CD14-positive monocyte (primary cell): ENCODE data around the gene XBP1. TPM values are rescaled to one million over a fixed set of nuclear protein-coding genes. Genes with fewer than 3 reads are reported as not detected.

Source experiments
- DNase-seq, 3 donors: peaks; one replicate each; pipeline ENCODE4 v3.0.0-alpha.2; 2011 to 2022
- H2AFZ ChIP-seq: 2 replicates; pipeline ENCODE4 v1.6.0; 2012; ENCODE audit warnings: mild to moderate bottlenecking, low read depth, low read length, inconsistent platforms; ENCODE audit not compliant: insufficient read depth, poor library complexity, severe bottlenecking
- H3K27ac ChIP-seq, 2 donors: 1 replicate in 1 of 2; 2 replicates in 1 of 2; pipeline ENCODE4 v1.5.1; 2012 to 2013; ENCODE audit warnings: low read length in 2 of 2, control low read depth in 1 of 2, inconsistent platforms in 1 of 2, low read depth in 1 of 2, mild to moderate bottlenecking in 1 of 2
- H3K27me3 ChIP-seq, 2 donors: one replicate each; pipeline versions ENCODE4 v1.6.0 to v1.6.1; 2011 to 2013; ENCODE audit warnings: low read length in 2 of 2; ENCODE audit not compliant: control insufficient read depth in 2 of 2, insufficient read depth in 2 of 2
- H3K36me3 ChIP-seq, 2 donors: replicated peaks in 1 of 2; 1 replicate in 1 of 2; 2 replicates in 1 of 2; pipeline versions ENCODE4 v1.5.1 to v1.6.1; 2012 to 2013; ENCODE audit warnings: low read length in 2 of 2, control low read depth in 1 of 2, inconsistent platforms in 1 of 2, mild to moderate bottlenecking in 1 of 2; ENCODE audit not compliant: insufficient read depth in 2 of 2, control insufficient read depth in 1 of 2
- H3K4me1 ChIP-seq, 2 donors: 1 replicate in 1 of 2; 2 replicates in 1 of 2; pipeline versions ENCODE4 v1.5.1 to v1.6.1; 2012 to 2013; ENCODE audit warnings: low read length in 2 of 2, control low read depth in 1 of 2, inconsistent platforms in 1 of 2, mild to moderate bottlenecking in 1 of 2, moderate library complexity in 1 of 2; ENCODE audit not compliant: insufficient read depth in 2 of 2, control insufficient read depth in 1 of 2
- H3K4me2 ChIP-seq: replicated peaks from 2 replicates; pipeline ENCODE3; 2012; ENCODE audit warnings: low read length, moderate library complexity, mild to moderate bottlenecking; ENCODE audit not compliant: poor library complexity, severe bottlenecking; ENCODE audit errors: extremely low read depth
- H3K4me3 ChIP-seq, 3 experiments: fragments of 200-600 bp in 1 of 3; sonication (generic) in 1 of 3; replicated peaks in 1 of 3; 1 replicate in 2 of 3; 2 replicates in 1 of 3; pipeline ENCODE4 v1.5.1; 2011 to 2013; ENCODE audit warnings: low read length in 3 of 3, mild to moderate bottlenecking in 3 of 3, control low read depth in 2 of 3, low read depth in 2 of 3, inconsistent platforms in 1 of 3, moderate library complexity in 1 of 3
- H3K79me2 ChIP-seq: 2 replicates; pipeline ENCODE4 v1.6.0; 2012; ENCODE audit warnings: mild to moderate bottlenecking, control low read depth, inconsistent platforms, low read length, moderate library complexity; ENCODE audit not compliant: insufficient read depth
- H3K9ac ChIP-seq: 2 replicates; pipeline ENCODE4 v1.6.0; 2017; ENCODE audit warnings: low read length, mild to moderate bottlenecking; ENCODE audit not compliant: insufficient read depth, poor library complexity, severe bottlenecking
- H3K9me3 ChIP-seq, 2 donors: replicated peaks in 1 of 2; 1 replicate in 1 of 2; 2 replicates in 1 of 2; pipeline versions ENCODE4 v1.5.1 to v1.6.1; 2012 to 2013; ENCODE audit warnings: low read length in 2 of 2, control low read depth in 1 of 2; ENCODE audit not compliant: control insufficient read depth in 1 of 2, insufficient read depth in 1 of 2
- H4K20me1 ChIP-seq: 2 replicates; pipeline ENCODE4 v1.6.0; 2012; ENCODE audit warnings: mild to moderate bottlenecking, low read length, control low read depth, moderate library complexity; ENCODE audit not compliant: insufficient read depth
- H3K27ac Mint-ChIP-seq, 7 donors: one replicate each; pipeline ENCODE4 v1.8.0; 2020; ENCODE audit warnings: mild to moderate bottlenecking in 7 of 7, mixed read lengths in 7 of 7, moderate library complexity in 6 of 7, inconsistent platforms in 2 of 7
- H3K27me3 Mint-ChIP-seq, 3 donors: one replicate each; pipeline ENCODE4 v1.8.0; 2021 to 2022; ENCODE audit warnings: low read depth in 3 of 3, mild to moderate bottlenecking in 3 of 3, mixed read lengths in 3 of 3, moderate library complexity in 3 of 3, inconsistent platforms in 1 of 3
- H3K36me3 Mint-ChIP-seq, 2 donors: one replicate each; pipeline ENCODE4 v1.8.0; 2020; ENCODE audit warnings: mixed read lengths in 2 of 2, inconsistent platforms in 1 of 2, mild to moderate bottlenecking in 1 of 2
- H3K4me1 Mint-ChIP-seq: one replicate; pipeline ENCODE4 v1.8.0; 2020; ENCODE audit warnings: mild to moderate bottlenecking, mixed read lengths
- H3K4me3 Mint-ChIP-seq, 2 donors: one replicate each; pipeline ENCODE4 v1.8.0; 2020; ENCODE audit warnings: mild to moderate bottlenecking in 2 of 2, mixed read lengths in 2 of 2, moderate library complexity in 1 of 2
- H3K9me3 Mint-ChIP-seq, 7 donors: one replicate each; pipeline ENCODE4 v1.8.0; 2020 to 2022; ENCODE audit warnings: mixed read lengths in 7 of 7, mild to moderate bottlenecking in 6 of 7, moderate library complexity in 6 of 7, inconsistent platforms in 2 of 7
- whole genome bisulfite sequencing: methylation state at CpG from one replicate; pipeline ENCODE4 v1.1.5; 2013; ENCODE audit warnings: missing lambda C conversion rate; ENCODE audit not compliant: insufficient coverage; 5-methylcytosine and 5-hydroxymethylcytosine counted together
- intact Hi-C, 2 donors: fragments of 100-400 bp; cut with micrococcal nuclease; formaldehyde crosslinking; loops; one replicate each; pipeline versions ENCODE4 v1.15.0 to v1.15.1; 2023
- polyA plus RNA-seq, 3 donors: library from polyadenylated mRNA; depleted of rRNA in 1 of 3; unstranded in 2 of 3; stranded (reverse) in 1 of 3; fragments of 300-500 nt in 2 of 3; fragments of >200 nt in 1 of 3; fragmentation: Illumina TruSeq in 2 of 3; gene quantifications; 1 replicate in 2 of 3; 2 replicates in 1 of 3; pipeline ENCODE4 v1.2.3, GENCODE V29; 2012 to 2021
- TF ChIP-seq, protein P1 (sequence below): fragments of 200-600 bp; IDR thresholded peaks from one replicate; pipeline ENCODE4 v1.8.0; 2022; ENCODE audit warnings: antibody characterized with exemption, mild to moderate bottlenecking

The XBP1 gene
- polyA plus RNA-seq, 3 donors = 175 to 215 (median 201) TPM

DNA sequence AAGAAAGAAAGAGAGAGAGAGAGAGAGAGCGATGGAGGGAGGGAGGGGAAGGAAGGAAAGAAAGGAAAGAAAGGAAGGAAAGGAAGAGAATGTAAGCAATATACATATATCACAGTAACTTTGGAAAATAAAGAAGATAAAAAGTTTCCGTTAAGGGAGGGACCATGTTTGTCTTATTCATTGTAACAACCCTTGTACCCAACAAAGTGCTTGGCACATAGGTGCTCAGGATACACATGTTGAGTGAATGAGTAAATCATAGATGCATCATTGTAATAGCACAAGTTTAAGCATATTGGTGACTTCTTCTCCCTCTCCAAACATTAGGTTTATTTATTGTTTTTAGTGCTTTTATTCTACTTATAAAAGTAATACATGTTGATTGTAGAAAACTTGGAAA lies 43.3 kb upstream of the XBP1 start:
- intact Hi-C loops = no loop called here
- H3K4me1 Mint-ChIP-seq = peaks cover 15% of the 10 kb centered on the region

DNA sequence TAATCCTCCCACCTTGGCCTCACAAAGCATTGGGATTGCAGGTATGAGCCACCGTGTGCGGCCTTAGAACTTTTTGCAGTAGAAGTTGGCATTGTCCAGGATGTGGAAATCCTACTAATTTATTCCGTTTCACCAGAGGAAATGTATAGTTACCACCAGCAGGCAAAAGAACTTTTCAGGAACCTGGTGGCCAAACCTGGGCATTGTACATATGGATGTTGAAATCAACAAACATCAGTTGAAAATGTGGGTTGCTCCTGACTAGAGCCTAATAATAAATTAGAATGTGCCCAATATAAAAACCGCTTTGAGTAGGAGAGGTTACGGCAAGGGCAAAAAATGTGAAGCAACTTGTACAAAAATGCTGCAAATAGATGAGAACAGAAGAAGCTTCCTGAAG lies 40.7 kb upstream of the XBP1 start:
- intact Hi-C loops = no loop called here

More for the DNA sequence above, 43.3 kb upstream of the XBP1 start:
- H3K27ac ChIP-seq = no peak overlapping the region
- H3K27ac Mint-ChIP-seq = no peak overlapping the region
- peaks cover 7 to 30% (median 23%) of the 10 kb centered on the region in 7 donors for H3K9me3 Mint-ChIP-seq
- H3K79me2 ChIP-seq = no peaks in the 10 kb centered on the region
- H3K4me2 ChIP-seq = no peak overlapping the region
- TF ChIP-seq, protein P1, sequence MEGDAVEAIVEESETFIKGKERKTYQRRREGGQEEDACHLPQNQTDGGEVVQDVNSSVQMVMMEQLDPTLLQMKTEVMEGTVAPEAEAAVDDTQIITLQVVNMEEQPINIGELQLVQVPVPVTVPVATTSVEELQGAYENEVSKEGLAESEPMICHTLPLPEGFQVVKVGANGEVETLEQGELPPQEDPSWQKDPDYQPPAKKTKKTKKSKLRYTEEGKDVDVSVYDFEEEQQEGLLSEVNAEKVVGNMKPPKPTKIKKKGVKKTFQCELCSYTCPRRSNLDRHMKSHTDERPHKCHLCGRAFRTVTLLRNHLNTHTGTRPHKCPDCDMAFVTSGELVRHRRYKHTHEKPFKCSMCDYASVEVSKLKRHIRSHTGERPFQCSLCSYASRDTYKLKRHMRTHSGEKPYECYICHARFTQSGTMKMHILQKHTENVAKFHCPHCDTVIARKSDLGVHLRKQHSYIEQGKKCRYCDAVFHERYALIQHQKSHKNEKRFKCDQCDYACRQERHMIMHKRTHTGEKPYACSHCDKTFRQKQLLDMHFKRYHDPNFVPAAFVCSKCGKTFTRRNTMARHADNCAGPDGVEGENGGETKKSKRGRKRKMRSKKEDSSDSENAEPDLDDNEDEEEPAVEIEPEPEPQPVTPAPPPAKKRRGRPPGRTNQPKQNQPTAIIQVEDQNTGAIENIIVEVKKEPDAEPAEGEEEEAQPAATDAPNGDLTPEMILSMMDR = no peak
- peaks cover 8 to 11% of the 10 kb centered on the region in 2 donors for H3K4me1 ChIP-seq
- no peaks in the 10 kb centered on the region for H3K27me3 Mint-ChIP-seq
- no peaks in the 10 kb centered on the region for H3K27me3 ChIP-seq
- no peak overlapping the region for H2AFZ ChIP-seq
- no peak overlapping the region for H3K9ac ChIP-seq
- H3K9me3 ChIP-seq = peaks cover 19 to 25% of the 10 kb centered on the region in 2 donors
- H3K36me3 Mint-ChIP-seq = no peaks in the 10 kb centered on the region
- no CpG with 5 or more reads among the region's 2 CpGs for WGBS
- H3K4me3 ChIP-seq = no peak overlapping the region
- no peaks in the 10 kb centered on the region for H3K36me3 ChIP-seq
- no peak for DNase-seq
- no peak overlapping the region for H3K4me3 Mint-ChIP-seq
- no peaks in the 10 kb centered on the region for H4K20me1 ChIP-seq

More for the DNA sequence above, 40.7 kb upstream of the XBP1 start:
- peaks cover under 1 to 11% (median 3%) of the 10 kb centered on the region in 7 donors for H3K9me3 Mint-ChIP-seq
- Histone ChIP-seq H3K9ac (no peak overlapping the region), H3K27ac (no peak overlapping the region), H3K79me2 (no peaks in the 10 kb centered on the region), H3K27me3 (no peaks in the 10 kb centered on the region), H3K4me3 (no peak overlapping the region), H3K4me2 (no peak overlapping the region), H3K4me1 (peaks cover 8 to 11% of the 10 kb centered on the region in 2 donors), H3K9me3 (peaks cover 1 to 2% of the 10 kb centered on the region in 2 donors), H2AFZ (no peak overlapping the region), H3K36me3 (no peaks in the 10 kb centered on the region), H4K20me1 (no peaks in the 10 kb centered on the region)
- DNase-seq = no peak
- no peak overlapping the region for H3K4me3 Mint-ChIP-seq
- TF ChIP-seq, protein P1 = no peak
- peaks cover 15% of the 10 kb centered on the region for H3K4me1 Mint-ChIP-seq
- no peaks in the 10 kb centered on the region for H3K36me3 Mint-ChIP-seq
- no peaks in the 10 kb centered on the region for H3K27me3 Mint-ChIP-seq
- no peak overlapping the region for H3K27ac Mint-ChIP-seq
- 18% methylated on average over 2 of the region's 5 CpGs for WGBS
